ENCODE data around the gene FCHSD1.

Gene FCHSD1

DNA sequence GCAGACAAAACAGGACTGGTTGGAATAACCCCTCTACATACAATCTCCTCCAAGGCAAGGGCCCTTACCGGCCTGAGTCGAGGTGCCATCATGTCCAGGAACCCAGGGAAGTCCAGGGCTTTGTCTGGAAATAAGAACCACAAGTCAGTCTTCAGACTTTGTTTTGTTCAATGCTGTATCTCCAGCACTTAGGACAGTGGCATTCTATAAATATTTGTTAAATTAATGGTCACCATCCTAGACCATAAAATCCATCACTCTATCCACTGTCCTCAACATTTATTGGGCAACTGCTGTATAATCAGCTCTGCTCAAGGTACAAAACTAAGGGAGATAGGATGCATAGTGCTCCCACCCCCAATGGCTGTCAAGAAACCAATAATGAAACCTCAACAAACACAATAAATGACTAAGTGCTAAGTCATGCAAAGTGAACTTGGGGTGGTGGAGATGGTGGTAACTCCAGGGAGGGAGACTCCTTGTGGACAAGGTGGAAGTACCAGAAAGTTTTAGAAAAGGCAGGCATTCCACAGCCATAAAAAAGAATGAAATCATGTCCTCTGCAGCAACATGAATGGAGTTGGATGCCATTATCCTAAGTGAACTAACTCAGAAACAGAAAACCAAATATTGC, 9.5 kb downstream of the FCHSD1 start:
- no peak for DNase-seq (ENCODE audit: low read depth, low spot score)

DNA sequence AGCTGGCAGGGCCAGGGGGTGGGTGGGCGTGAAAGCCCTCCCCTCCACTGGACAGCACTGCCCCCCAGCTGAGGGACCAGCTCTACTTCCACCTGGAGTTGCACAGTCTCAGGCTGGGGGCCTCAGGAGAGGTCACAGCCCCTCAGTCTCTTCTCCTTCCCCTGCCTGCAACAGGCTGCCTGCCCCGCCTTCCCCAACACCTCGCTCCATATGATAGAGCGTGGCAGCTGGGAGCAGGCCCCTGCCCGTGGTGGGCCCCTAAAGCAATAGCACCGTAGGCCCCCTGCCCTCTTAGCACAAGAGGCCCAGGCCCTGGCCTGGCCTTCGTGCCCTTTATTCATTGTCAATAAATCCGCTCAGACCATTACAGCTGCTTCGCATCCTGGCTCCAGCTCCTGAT, 10.5 kb downstream of the FCHSD1 start:
- DNase-seq (ENCODE audit: low read depth, low spot score): no peak

DNA sequence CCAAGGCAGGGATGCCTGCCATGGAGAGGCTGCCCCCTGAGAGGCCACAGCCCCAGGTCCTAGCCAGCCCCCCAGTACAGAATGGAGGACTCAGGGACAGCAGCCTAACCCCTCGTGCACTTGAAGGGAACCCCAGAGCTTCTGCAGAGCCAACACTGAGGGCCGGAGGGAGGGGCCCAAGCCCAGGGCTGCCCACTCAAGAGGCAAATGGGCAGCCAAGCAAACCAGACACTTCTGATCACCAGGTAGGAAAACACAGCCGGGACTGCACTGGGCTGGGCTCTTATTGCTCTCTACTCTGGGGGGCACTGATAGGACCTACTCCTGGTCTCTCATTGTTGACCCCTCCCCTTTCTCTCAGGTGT, 11.2 kb downstream of the FCHSD1 start:
- DNase-seq (ENCODE audit: low read depth, low spot score): no peak

DNA sequence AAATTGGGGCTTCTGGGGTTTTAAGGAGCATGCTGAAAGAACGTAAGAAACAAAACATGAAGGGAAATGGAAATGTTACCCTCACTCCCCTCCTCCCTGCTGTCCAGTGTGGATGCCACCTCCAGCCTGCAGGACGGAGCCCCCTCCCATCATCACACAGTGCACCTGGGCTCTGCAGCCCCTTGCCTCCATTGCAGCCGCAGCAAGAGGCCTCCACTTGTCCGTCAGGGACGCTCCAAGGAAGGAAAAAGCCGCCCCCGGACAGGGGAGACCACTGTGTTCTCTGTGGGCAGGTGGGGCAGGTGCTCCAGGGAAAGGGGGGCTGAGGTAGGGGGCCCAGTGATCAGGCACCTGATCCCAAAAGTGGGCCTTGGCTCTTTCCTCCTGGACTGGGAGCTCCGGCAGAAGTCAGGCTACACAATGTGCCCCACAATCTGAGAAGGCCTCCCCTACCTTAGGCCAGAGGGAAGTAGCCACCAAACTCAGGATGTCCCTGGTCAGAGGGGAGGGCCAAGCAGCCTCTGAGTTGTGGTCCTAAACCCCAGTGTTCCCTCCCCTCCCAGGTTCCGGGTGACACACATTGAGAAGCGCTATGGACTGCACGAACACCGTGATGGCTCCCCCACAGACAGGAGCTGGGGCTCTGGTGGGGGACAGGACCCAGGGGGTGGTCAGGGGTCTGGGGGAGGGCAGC, 11.7 kb downstream of the FCHSD1 start:
- DNase-seq (ENCODE audit: low read depth, low spot score): no peak

DNA sequence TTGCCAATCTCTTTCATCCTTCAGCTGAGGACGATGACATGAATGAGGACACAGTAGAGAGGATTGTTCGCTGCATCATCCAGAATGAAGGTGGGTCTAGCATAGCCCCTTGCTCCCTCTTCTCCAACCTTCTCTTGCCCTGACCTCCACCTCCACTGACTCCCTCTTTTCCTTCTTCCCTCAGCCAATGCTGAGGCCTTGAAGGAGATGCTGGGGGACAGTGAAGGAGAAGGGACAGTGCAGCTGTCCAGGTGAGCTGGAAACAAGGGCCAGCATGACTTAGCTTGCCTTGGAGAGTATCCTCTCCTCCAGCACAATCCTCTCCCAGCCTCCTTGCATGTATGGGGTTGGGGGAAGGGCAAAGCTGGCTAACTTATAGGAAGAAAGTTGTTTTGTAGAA, 12.4 kb downstream of the FCHSD1 start:
- no peak for DNase-seq (ENCODE audit: low read depth, low spot score)

- DNase-seq (ENCODE audit: low read depth, low spot score): no peak
These were observed 13.3 kb downstream of the FCHSD1 start for GRCh38 chr5:141637767-141638419.

DNA sequence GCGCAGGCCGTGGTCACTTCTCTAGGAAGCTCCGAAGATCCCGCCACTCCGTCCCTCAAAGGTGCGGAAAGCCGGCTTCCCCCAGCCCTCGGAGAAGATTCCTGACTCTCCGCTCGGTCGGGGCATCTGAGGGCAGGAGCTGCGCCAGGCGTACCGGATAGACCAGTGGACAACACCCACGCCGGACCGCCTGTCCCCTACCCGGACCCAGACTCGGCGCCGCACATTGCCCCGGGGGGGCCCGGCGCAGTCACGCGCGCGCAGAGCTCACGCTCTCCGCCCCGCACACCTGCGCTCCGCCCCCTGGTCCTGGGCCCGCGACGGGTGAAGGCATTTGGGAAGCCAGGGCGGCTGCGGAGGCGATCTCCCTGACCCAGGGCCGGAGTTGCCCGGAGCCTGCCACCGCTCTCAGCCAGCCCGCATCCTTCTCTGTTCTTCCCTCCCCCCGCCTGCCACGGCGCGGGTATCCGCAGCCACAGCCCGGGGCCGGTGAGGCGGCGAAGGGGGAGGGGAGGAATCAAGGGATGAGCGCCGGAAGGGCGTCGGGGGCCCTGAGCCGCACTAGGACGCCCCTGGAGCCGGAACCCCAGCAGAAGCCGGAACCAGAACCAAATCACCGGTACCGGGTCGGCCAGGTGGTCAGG, 14.0 kb downstream of the FCHSD1 start:
- DNase-seq (ENCODE audit: low read depth, low spot score): no peak

GRCh38 chr5:141636413-141637122, 14.7 kb downstream of the FCHSD1 start, which contains the start of the genes HDAC3 and RELL2:
Gene HDAC3, minus strand, starts transcription at chr5:141636849. Its CDS starts 59 bp downstream, at chr5:141636790.
Gene RELL2, plus strand, starts transcription at chr5:141636997. Its CDS starts 1,229 bp downstream, at chr5:141638226.
- DNase-seq (ENCODE audit: low read depth, low spot score): peak; percentile 82

GRCh38 chr5:141636106-141636412, 15.2 kb downstream of the FCHSD1 start:
- no peak for DNase-seq (ENCODE audit: low read depth, low spot score)

DNA sequence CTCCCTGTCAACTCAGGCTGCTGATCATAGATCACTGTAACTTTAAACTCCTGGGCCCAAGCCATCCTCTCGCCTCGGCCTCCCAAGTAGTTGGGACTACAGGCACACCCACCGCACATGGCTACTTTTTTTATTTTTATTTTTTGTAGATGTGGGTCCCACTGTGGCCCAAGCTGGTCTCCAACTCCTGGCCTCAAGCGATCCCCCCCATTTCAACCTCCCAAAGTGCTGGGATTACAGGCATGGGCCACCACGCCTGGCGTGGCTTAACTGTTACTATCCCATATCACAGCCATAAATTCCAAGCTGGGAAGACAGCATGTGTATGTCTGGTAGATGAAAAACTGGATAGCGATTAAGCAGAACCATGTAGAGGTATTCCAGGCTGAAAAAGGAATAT, 15.6 kb downstream of the FCHSD1 start:
- no peak for DNase-seq (ENCODE audit: low read depth, low spot score)

DNA sequence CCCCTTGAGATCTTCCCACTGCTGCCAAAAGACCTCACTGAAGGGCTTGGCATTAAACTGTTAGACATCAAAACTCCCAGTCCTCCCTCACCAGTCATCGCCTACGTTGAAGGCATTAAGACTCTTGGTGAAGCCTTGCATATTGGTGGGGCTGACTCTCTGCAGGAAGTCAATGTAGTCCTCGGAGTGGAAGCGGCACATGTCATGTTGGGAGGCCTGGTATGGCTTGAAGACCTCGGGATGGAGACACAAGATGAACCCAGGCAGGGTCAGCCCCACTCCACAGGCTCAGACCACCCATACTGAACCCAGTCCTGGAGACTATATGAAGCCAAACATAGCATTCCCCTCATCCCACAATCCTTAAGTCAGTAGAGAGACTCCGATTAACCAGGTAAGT, 16.5 kb downstream of the FCHSD1 start:
- no peak for DNase-seq (ENCODE audit: low read depth, low spot score)

DNA sequence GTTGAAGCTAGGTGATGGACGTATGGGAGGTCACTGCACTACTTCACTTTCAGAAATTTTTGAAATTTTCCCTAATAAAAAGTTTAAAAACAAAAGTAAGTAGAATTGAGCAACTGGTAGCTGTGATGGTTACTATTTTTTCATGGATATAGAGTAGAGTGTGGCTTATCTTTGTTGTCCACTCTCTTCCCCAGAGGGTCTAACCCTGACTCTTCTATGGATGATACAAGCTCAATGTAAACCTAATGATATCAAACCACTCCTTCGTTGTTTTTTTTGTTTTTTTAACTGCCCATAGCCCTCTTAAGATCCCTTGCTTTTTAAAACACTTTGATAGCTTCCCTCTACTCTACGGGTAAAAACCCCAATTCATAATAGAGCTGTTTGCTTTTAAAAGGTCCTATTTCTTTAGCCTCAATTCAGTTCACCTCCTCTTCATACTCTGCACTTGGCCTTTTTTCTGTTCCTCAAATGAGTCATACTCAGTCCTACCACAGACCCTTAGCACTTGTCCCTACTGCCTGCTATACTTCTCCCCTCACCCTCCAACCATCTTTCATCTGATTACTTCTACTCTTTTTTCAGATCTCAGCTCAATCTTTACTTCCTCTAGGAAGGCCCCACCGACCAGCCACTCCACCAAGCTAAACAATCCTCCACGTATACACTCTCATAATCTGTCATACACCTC, 17.2 kb downstream of the FCHSD1 start:
- no peak for DNase-seq (ENCODE audit: low read depth, low spot score)

- DNase-seq (ENCODE audit: low read depth, low spot score): no peak
These were observed 18.6 kb downstream of the FCHSD1 start for GRCh38 chr5:141632650-141633049.

DNA sequence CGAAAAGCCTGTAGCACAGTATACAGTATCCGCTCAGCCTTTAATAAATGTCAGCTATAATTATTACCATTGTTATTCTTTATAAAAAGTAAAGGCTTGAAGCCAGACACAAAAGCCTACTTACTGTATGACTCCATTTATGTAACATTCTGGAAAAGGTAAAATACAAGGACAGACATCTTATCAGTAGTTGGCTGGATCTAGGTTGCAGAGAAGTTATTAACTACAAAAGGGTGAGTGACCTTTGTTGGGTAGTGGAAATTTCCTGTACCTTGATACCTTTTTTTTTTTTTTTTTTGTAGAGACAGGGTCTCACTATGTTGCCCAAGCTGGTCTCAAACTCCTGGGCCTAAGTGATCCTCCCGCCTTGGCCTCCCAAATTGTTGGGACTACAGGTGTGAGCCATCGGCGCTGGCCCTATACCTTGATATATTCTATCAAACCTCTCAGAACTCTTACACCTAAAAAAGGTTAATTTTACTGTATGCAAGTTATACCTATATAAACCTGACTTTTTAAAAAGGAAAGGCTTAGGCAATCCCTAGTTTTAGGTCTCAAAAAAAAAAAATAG, 20.6 kb downstream of the FCHSD1 start:
- DNase-seq (ENCODE audit: low read depth, low spot score): no peak

DNA sequence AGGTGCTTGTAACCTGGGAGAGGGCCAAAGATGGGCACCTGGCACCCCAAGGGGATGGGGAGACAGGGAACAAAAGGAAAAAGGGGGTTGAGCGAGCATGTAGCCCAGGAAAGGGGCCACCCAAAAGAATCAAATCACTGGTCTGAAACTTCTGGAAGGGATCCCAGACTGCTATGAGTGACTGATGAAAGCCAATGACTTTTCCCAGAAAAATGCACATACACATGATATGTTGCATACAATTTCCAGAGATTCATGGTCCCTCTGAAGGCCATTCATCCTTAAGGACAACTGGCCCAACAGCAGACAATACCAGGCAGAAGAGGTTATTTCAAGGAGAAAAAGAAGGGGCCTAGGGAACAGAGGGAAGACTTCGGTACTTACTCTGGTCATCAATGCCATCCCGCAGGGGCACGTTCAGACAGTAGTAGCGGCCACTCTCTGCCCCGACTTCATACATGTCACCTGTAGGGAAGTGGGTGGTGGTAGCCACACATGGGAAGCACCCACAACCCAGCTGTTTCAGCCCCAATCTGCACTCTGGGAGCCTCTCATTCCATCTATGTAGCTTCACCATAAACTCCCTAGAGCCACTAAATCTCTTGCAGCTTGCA, 22.9 kb downstream of the FCHSD1 start:
- no peak for DNase-seq (ENCODE audit: low read depth, low spot score)

- no peak for DNase-seq (ENCODE audit: low read depth, low spot score)
These were observed 27.6 kb downstream of the FCHSD1 start for GRCh38 chr5:141623611-141624010.

DNA sequence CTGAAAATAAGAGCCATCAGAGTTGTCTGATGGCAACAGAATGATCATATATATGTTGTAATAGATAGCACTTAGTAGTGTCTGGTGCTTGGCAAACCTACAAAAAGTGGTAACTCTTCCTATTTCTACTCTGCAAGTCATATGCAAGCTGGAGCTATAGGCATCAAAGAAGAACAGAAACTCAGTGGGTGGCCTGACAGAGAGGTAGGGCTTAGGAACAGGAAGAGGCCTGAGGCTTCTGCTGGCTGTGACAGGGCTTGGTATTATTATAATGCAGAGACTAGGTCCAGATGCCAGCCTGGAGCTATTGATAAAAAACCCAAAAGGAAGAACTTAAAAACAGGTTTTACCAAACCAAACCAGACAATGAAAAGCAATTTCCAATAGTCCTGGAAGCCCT, 28.0 kb downstream of the FCHSD1 start:
- DNase-seq (ENCODE audit: low read depth, low spot score): no peak

DNA sequence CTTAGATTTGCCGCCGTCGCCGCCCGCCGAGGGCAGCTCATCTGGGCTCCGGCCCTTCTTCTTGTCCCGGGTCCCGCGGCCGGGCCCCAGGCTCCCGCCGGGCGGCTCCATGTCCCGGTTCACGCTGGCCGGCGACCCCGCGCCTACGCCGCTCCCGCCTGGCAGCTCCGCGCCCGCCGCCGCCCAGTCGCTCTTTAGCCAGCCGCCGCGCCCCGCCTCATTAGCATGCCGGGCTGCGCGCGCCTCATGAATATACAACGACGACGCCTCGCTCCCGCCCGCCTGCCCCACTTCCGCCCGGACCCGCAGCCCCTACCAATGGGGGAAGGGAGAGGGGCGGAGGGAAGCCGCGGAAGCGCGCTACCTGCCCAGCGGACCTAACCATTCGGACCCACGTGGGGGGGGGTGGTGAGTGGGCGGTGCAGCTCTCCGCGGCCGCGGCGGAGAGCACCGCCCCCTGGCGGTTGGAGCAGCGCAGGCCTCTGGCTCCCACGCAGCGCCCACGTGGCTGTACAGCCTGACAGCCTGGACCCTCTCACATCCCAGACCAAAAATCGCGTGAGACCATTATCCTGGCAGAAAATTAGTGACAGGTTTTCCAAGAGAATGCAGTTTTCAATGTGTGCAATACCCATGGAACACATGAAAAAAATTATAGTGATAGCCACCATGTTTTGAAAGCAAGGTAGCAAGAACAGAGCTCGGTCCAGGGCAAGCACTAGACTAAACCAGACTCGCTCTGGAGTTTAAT, 32.2 kb downstream of the FCHSD1 start, which contains the start of gene DIAPH1:
DIAPH1 (minus strand) TSS at position 197 of the 751 bp plus-strand sequence; CDS start at position 111, 86 bp downstream.
- peak; percentile 97 for DNase-seq (ENCODE audit: low read depth, low spot score)

GRCh38 chr5:141618030-141618803, 33.0 kb downstream of the FCHSD1 start:
- DNase-seq (ENCODE audit: low read depth, low spot score): no peak

Measured in activated CD4-positive, CD25-positive, alpha-beta regulatory T cell treated with anti-CD3 and anti-CD28 coated beads, Interleukin-2, amount 50 U/mL, for 16 hours (primary cell).